PC-3 (cell line): ENCODE measurements around the gene KRT82.

Source experiments
- CTCF ChIP-seq: fragments of 300-600 bp; sonication (generic); conservative IDR thresholded peaks from 2 replicates; pipeline ENCODE4 v1.5.1; 2017; ENCODE audit warnings: antibody characterized with exemption, low read depth, mild to moderate bottlenecking, low read length
- EZH2 ChIP-seq: fragments of 300-600 bp; sonication (generic); IDR thresholded peaks from one replicate; pipeline ENCODE4 v1.6.1; 2017; ENCODE audit warnings: antibody characterized with exemption, mild to moderate bottlenecking, low read length; ENCODE audit not compliant: unreplicated experiment
- EZH2phosphoT487 ChIP-seq: fragments of 300-600 bp; sonication (generic); IDR thresholded peaks from 2 replicates; pipeline ENCODE4 v1.6.1; 2018; ENCODE audit warnings: mild to moderate bottlenecking, antibody characterized with exemption, low read length, borderline replicate concordance

DNA sequence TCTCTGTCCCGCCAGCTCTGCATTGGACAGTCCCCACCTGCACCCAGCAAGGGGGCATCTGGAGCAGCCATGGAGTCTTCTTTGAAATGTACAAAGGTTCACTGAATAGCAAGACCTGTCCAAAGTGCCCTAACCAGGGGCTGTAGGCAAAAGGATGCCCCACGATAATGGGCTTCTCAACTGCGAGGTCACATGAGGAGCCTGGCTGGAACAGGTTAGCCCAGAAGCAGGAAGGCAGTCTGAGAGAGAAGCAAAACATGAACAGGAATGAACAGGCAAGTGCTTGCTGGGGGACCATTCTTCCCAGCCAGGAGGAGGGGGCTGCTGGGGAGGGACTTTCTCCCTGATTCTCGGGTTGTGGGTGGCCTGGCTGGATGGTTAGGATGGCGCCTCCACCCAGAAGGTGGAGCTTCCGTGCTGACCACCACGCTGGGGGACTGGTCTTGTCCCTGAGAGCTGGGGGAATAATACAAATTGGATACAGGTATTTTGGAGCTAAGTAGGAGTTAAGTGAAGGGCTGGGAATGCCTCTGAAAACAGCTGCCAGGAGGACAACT, 46.0 kb downstream of the KRT82 start:
- no peak for TF ChIP-seq EZH2
- no peak for TF ChIP-seq CTCF
- no peak for TF ChIP-seq EZH2phosphoT487
